Vagina (tissue), 2 donors: ENCODE results near the gene PRSS36. TPM values are rescaled to one million over a fixed set of nuclear protein-coding genes. Genes with fewer than 3 reads are reported as not detected.

Source experiments
- DNase-seq, 2 donors: peaks; one replicate each; pipeline ENCODE4 v3.0.0-alpha.2; 2017; ENCODE audit errors: extremely low spot score in 2 of 2
- H3K27ac ChIP-seq: fragments of 200-600 bp; sonication (generic); one replicate; pipeline ENCODE4 v1.5.1; 2019
- H3K27me3 ChIP-seq: fragments of 200-600 bp; sonication (generic); one replicate; pipeline ENCODE4 v1.5.1; 2019
- H3K36me3 ChIP-seq, 2 donors: fragments of 200-600 bp; sonication (generic); one replicate each; pipeline ENCODE4 v1.5.1; 2017 to 2019
- H3K4me1 ChIP-seq: fragments of 200-600 bp; sonication (generic); one replicate; pipeline ENCODE4 v1.5.1; 2019
- H3K4me3 ChIP-seq, 2 donors: fragments of 200-600 bp; sonication (generic); 1 replicate in 1 of 2; 2 replicates in 1 of 2; pipeline ENCODE4 v1.5.1; 2016 to 2019
- H3K9me3 ChIP-seq: fragments of 200-600 bp; sonication (generic); one replicate; pipeline ENCODE4 v1.5.1; 2019
- POLR2A ChIP-seq, 2 donors: fragments of 450-650 bp; IDR thresholded peaks; one replicate each; pipeline ENCODE4 v1.6.1; 2017; ENCODE audit warnings: antibody characterized with exemption in 2 of 2, mild to moderate bottlenecking in 2 of 2, moderate library complexity in 2 of 2
- POLR2AphosphoS5 ChIP-seq, 2 donors: sonication (generic); formaldehyde crosslinking; IDR thresholded peaks; one replicate each; pipeline ENCODE4 v1.9.0; 2017; ENCODE audit warnings: antibody characterized with exemption in 2 of 2, mild to moderate bottlenecking in 2 of 2, low read depth in 1 of 2; ENCODE audit not compliant: insufficient read depth in 1 of 2
- intact Hi-C: fragments of 100-400 bp; cut with DNase I; formaldehyde crosslinking; loops from one replicate; pipeline ENCODE4 v1.15.1; 2023
- total RNA-seq: library from RNA; depleted of rRNA; stranded (reverse); fragments of >200 nt; gene quantifications from one replicate; pipeline ENCODE4 v1.2.3, GENCODE V29; 2016
- TF ChIP-seq, protein P1 (sequence below), 3 experiments: fragments of 450-650 bp in 2 of 3; fragments of 200-600 bp in 1 of 3; sonication (generic) in 1 of 3; IDR thresholded peaks; one replicate each; pipeline ENCODE4 v1.5.1; 2017 to 2019; ENCODE audit warnings: antibody characterized with exemption in 3 of 3, mild to moderate bottlenecking in 2 of 3, moderate library complexity in 2 of 3

Gene PRSS36
- total RNA-seq, 1 donor from 2014 or later, result 1.2 TPM

DNA sequence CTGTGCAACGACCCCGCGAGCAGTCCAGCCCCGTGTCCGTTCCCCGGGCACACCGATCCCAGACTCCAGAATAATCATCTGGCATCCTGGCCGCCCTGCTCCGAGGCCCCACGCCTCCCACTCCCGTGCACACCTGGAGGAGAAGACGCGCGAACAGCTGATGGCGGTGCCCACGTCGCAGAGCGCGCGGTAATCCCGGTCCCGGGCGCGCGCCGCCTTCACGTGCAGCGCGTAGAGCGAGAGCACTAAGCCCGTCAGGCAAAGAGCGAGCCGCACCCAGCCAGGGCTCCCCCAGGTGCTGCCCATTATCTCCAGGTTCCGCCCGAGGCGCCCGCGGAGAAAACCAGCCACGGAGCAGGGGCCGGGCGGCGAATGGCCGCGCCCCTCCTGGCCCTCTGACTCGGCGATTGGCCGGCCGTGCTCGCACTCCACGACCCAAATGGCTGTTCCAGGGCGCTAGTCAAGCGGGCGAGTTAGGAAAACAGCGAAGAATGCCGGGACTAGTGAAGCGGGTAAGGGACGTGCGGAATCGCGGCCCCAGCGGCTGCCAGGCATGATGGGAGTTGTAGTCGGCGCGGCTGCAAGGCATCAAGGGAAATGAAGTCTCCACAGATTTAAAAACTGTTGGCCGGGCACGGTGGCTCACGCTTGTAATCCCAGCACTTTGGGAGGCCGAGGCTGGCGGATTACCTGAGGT, 55.3 kb downstream of the PRSS36 start, which contains the start of gene VKORC1:
TSS of gene VKORC1 (minus strand) at position 374 of the 697 bp plus-strand sequence. CDS start at position 306, 68 bp downstream.
- Histone ChIP-seq H3K27me3 (no peaks in the 10 kb centered on the region), H3K9me3 (no peaks in the 10 kb centered on the region), H3K4me3 (peak within 1 kb of the TSS; percentile 80 to 94), H3K36me3 (peaks cover 0 to 7% of the 10 kb centered on the region in 2 donors), H3K4me1 (peaks cover 17% of the 10 kb centered on the region), H3K27ac (peak within 1 kb of the TSS; percentile 73)
- intact Hi-C loops, result no loop called here
- peak in 1 of 2 donors; percentile 96 for DNase-seq
- TF ChIP-seq POLR2AphosphoS5 (IDR thresholded peaks at IDR 0.05; ENCODE audit: insufficient read depth in 1 of 2, low read depth in 1 of 2), result peak; percentile 92 to 97
- TF ChIP-seq, protein P1, sequence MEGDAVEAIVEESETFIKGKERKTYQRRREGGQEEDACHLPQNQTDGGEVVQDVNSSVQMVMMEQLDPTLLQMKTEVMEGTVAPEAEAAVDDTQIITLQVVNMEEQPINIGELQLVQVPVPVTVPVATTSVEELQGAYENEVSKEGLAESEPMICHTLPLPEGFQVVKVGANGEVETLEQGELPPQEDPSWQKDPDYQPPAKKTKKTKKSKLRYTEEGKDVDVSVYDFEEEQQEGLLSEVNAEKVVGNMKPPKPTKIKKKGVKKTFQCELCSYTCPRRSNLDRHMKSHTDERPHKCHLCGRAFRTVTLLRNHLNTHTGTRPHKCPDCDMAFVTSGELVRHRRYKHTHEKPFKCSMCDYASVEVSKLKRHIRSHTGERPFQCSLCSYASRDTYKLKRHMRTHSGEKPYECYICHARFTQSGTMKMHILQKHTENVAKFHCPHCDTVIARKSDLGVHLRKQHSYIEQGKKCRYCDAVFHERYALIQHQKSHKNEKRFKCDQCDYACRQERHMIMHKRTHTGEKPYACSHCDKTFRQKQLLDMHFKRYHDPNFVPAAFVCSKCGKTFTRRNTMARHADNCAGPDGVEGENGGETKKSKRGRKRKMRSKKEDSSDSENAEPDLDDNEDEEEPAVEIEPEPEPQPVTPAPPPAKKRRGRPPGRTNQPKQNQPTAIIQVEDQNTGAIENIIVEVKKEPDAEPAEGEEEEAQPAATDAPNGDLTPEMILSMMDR (IDR thresholded peaks at IDR 0.05), result peak in 1 of 3 experiments; percentile 4
- TF ChIP-seq POLR2A (IDR thresholded peaks at IDR 0.05), result peak in 1 of 2 donors; percentile 47

DNA sequence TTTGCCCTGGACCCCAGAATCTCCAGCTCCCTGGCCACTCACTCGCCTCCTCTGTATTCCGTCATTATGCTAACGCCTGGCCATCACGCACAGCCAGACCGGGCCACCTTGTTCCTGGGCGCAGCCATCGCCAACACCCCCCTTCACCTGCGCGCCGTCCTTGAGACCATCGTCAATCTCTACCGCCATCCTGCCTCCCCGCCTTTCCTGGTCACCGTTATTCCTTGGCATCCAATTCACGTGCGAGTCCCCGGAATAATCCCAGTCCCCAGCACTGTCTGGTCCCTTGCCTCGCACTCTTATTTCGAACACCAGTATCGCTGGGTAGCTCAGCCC, 55.8 kb downstream of the PRSS36 start:
- H3K36me3 ChIP-seq, result peaks cover 0 to 7% of the 10 kb centered on the region in 2 donors
- intact Hi-C loops, result no loop called here
- H3K9me3 ChIP-seq, result no peaks in the 10 kb centered on the region
- DNase-seq, result no peak
- H3K27ac ChIP-seq, result peak overlapping the region; percentile 73
- no peaks in the 10 kb centered on the region for H3K27me3 ChIP-seq
- H3K4me3 ChIP-seq, result peak overlapping the region; percentile 80 to 94
- TF ChIP-seq POLR2A (IDR thresholded peaks at IDR 0.05) (no peak), POLR2AphosphoS5 (IDR thresholded peaks at IDR 0.05; ENCODE audit: insufficient read depth in 1 of 2, low read depth in 1 of 2) (no peak)
- TF ChIP-seq, protein P1 (IDR thresholded peaks at IDR 0.05), result no peak
- H3K4me1 ChIP-seq, result peaks cover 17% of the 10 kb centered on the region

DNA sequence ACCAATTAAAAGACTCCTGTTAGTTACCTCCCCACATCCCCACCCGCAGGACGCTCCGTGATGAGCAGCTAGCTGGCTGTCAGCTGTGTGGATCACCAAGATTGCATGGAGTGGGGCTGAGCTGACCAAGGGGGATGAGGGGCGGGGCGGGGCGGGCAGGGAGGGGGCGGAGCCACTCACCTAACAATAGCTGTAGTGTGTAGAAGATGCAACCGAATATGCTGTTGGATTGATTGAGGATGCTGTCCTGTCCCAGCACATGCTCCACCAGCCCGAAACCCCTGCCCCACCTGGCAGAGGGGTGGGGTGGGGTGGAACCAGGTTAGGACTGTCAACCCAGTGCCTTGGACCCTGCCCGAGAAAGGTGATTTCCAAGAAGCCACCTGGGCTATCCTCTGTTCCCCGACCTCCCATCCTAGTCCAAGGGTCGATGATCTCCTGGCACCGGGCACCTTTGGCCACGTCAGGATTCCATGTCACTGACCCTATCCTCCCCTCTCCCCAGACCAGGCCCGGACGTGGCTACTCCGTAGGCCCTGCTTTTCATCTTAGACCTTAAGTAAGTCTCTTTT, 56.6 kb downstream of the PRSS36 start:
- Histone ChIP-seq H3K36me3 (peaks cover 0 to 7% of the 10 kb centered on the region in 2 donors), H3K4me1 (peaks cover 17% of the 10 kb centered on the region), H3K9me3 (no peaks in the 10 kb centered on the region), H3K27ac (no peak overlapping the region), H3K4me3 (peak overlapping the region; percentile 80 to 94), H3K27me3 (no peaks in the 10 kb centered on the region)
- DNase-seq, result no peak
- no peak for TF ChIP-seq POLR2AphosphoS5 (IDR thresholded peaks at IDR 0.05; ENCODE audit: insufficient read depth in 1 of 2, low read depth in 1 of 2)
- TF ChIP-seq, protein P1 (IDR thresholded peaks at IDR 0.05), result no peak
- TF ChIP-seq POLR2A (IDR thresholded peaks at IDR 0.05), result no peak
- intact Hi-C loops, result no loop called here

DNA sequence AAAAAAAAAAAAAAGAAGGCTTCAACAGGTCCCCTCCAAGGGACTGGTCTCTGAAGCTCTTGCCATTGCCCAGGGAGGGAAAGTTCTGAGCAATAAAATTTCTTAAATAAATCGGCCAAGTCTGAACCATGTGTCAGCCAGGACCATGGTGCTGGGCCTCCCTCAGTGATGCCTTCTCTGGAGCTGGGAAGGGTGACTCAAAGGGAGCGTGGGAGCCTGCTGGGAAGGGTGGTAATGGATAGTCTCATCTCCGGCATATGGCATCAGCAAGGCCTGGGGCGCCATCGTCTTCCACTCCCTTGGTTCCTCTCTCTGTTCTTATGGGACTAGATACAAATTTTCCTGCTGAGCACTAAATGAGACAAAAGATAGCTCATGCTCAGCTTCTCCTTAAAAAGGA, 57.5 kb downstream of the PRSS36 start:
- Histone ChIP-seq H3K4me3 (no peak overlapping the region), H3K9me3 (no peaks in the 10 kb centered on the region), H3K36me3 (peaks cover 0 to 10% of the 10 kb centered on the region in 2 donors), H3K27me3 (no peaks in the 10 kb centered on the region), H3K27ac (no peak overlapping the region), H3K4me1 (peaks cover 17% of the 10 kb centered on the region)
- intact Hi-C loops, result no loop called here
- no peak for TF ChIP-seq POLR2AphosphoS5 (IDR thresholded peaks at IDR 0.05; ENCODE audit: insufficient read depth in 1 of 2, low read depth in 1 of 2)
- TF ChIP-seq, protein P1 (IDR thresholded peaks at IDR 0.05), result no peak
- no peak for DNase-seq

DNA sequence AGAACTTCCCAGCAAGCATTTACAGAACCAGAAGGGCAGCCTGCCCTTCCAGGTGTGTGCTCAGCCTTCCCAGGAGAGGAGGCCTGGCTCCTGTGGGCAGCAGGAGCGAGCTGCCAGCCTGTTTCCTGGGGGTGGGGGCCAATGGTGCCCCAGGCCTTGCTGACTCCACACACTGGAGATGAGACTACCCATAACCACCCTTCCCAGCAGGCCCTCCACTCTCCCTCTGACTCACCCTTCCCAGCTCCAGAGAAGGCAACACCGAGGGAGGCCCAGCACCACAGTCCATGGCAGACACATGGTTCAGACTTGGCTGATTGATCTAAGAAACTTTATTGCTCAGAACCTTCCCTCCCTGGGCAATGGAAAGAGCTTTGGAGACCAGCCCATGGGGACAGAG, 59.3 kb downstream of the PRSS36 start:
- H3K27me3 ChIP-seq, result no peaks in the 10 kb centered on the region
- H3K4me1 ChIP-seq, result peaks cover 17% of the 10 kb centered on the region
- intact Hi-C loops, result no loop called here
- H3K4me3 ChIP-seq, result no peak overlapping the region
- DNase-seq, result no peak
- H3K36me3 ChIP-seq, result peaks cover 0 to 12% of the 10 kb centered on the region in 2 donors
- H3K27ac ChIP-seq, result no peak overlapping the region
- no peak for TF ChIP-seq POLR2A (IDR thresholded peaks at IDR 0.05)
- TF ChIP-seq, protein P1 (IDR thresholded peaks at IDR 0.05), result no peak
- TF ChIP-seq POLR2AphosphoS5 (IDR thresholded peaks at IDR 0.05; ENCODE audit: insufficient read depth in 1 of 2, low read depth in 1 of 2), result no peak
- H3K9me3 ChIP-seq, result no peaks in the 10 kb centered on the region
